ENCODE data around the gene RPTOR.
"Not testable (repeated sequence)": the region's sequence is repeated elsewhere in the genome, so short reads cannot be mapped to it uniquely, and the experiment has no call there.

The RPTOR gene

DNA sequence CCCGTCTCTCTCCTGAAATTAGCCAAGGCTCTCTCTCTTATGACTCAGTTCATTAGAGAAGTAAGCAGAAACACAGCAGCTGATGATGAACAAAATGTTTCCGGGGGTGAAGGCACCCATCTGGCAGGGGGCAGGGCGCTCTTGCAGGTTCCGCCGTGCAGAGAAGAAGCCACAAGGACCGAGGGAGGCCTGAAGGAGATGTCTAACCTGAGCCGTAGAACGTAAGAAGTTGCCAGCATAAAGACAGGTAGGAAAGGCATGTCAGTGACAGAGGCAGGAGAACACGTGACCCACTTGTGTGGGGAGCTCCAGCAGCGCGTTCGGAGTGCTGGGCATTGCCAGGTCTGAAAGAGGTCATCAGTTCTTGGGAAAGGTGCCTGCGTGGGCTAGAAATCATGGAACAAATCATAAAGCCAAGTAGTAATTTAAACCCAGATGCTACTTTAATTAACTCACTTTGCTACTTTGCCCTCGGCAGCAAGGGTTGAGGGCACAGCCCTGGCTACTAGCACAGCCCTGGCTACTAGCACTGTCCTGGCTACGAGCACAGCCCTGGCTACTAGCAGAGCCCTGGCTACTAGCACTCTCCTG is 198.6 kb downstream of the RPTOR start:
- H3K9me3 ChIP-seq (ENCODE audit: low read length), result no peaks in the 10 kb centered on the region
- no peak overlapping the region; the same call in 1 of the 2 replicates for H3K4me2 ChIP-seq (ENCODE audit: low read length)
- peaks cover 89% of the 10 kb centered on the region for H3K36me3 ChIP-seq (ENCODE audit: insufficient read depth, low read length)
- peak overlapping the region; percentile 67 for H3K27ac ChIP-seq (ENCODE audit: low read depth, low read length, poor library complexity, severe bottlenecking)
- H3F3A ChIP-seq (ENCODE audit: insufficient read depth, low read length), result no peaks in the 10 kb centered on the region
- H3K4me1 ChIP-seq (ENCODE audit: insufficient read depth, low read length, severe bottlenecking), result peaks cover 23% of the 10 kb centered on the region
- peaks cover 20% of the 10 kb centered on the region; the same call in 1 of the 2 replicates for H3K79me2 ChIP-seq (ENCODE audit: insufficient read depth, low read length)
- TF ChIP-seq EZH2 (IDR thresholded peaks at IDR 0.05; ENCODE audit: borderline replicate concordance, low read length), result no peak
- TF ChIP-seq, protein P1, sequence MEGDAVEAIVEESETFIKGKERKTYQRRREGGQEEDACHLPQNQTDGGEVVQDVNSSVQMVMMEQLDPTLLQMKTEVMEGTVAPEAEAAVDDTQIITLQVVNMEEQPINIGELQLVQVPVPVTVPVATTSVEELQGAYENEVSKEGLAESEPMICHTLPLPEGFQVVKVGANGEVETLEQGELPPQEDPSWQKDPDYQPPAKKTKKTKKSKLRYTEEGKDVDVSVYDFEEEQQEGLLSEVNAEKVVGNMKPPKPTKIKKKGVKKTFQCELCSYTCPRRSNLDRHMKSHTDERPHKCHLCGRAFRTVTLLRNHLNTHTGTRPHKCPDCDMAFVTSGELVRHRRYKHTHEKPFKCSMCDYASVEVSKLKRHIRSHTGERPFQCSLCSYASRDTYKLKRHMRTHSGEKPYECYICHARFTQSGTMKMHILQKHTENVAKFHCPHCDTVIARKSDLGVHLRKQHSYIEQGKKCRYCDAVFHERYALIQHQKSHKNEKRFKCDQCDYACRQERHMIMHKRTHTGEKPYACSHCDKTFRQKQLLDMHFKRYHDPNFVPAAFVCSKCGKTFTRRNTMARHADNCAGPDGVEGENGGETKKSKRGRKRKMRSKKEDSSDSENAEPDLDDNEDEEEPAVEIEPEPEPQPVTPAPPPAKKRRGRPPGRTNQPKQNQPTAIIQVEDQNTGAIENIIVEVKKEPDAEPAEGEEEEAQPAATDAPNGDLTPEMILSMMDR (IDR thresholded peaks at IDR 0.05; ENCODE audit: low read length), result no peak
- H3K4me3 ChIP-seq (ENCODE audit: low read depth, low read length, poor library complexity, severe bottlenecking), result no peak overlapping the region
- no peak overlapping the region for H2AFZ ChIP-seq (ENCODE audit: low read length)
- H3K27me3 ChIP-seq (ENCODE audit: insufficient read depth, low read length), result no peaks in the 10 kb centered on the region
- H3K9me2 ChIP-seq (ENCODE audit: low read depth, low read length), result no peaks in the 10 kb centered on the region
- no peak overlapping the region for H3K9ac ChIP-seq (ENCODE audit: low read length)
- no peaks in the 10 kb centered on the region for H4K20me1 ChIP-seq (ENCODE audit: insufficient read depth, low read length)

DNA sequence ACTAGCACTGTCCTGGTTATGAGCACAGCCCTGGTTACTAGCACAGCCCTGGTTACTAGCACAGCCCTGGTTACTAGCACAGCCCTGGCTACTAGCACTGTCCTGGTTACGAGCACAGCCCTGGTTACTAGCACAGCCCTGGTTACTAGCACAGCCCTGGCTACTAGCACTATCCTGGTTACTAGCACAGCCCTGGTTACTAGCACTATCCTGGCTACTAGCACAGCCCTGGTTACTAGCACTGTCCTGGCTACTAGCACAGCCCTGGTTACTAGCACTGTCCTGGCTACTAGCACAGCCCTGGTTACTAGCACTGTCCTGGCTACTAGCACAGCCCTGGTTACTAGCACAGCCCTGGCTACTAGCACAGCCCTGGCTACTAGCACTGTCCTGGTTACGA is 199.3 kb downstream of the RPTOR start:
- H2AFZ ChIP-seq (ENCODE audit: low read length); H3K27me3 ChIP-seq (ENCODE audit: insufficient read depth, low read length); H3F3A ChIP-seq (ENCODE audit: insufficient read depth, low read length); H3K4me3 ChIP-seq (ENCODE audit: low read depth, low read length, poor library complexity, severe bottlenecking); H3K9me3 ChIP-seq (ENCODE audit: low read length); H3K9ac ChIP-seq (ENCODE audit: low read length); H3K9me2 ChIP-seq (ENCODE audit: low read depth, low read length); H4K20me1 ChIP-seq (ENCODE audit: insufficient read depth, low read length); H3K4me2 ChIP-seq (ENCODE audit: low read length): not testable (repeated sequence)
- H3K79me2 ChIP-seq (ENCODE audit: insufficient read depth, low read length), result peaks cover 20% of the 10 kb centered on the region; the same call in 1 of the 2 replicates
- H3K4me1 ChIP-seq (ENCODE audit: insufficient read depth, low read length, severe bottlenecking), result peaks cover 16% of the 10 kb centered on the region
- peaks cover 82% of the 10 kb centered on the region for H3K36me3 ChIP-seq (ENCODE audit: insufficient read depth, low read length)
- peak overlapping the region; percentile 35 for H3K27ac ChIP-seq (ENCODE audit: low read depth, low read length, poor library complexity, severe bottlenecking)

DNA sequence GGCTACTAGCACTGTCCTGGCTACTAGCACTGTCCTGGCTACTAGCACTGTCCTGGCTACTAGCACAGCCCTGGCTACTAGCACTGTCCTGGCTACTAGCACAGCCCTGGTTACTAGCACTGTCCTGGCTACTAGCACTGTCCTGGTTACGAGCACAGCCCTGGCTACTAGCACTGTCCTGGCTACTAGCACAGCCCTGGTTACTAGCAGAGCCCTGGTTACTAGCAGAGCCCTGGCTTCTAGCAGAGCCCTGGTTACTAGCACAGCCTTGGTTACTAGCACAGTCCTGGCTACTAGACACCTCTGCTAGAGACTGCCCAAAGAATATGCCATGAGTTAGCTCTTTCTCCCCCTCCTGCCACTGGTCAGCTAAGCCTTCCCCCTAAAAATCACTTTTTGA is 200.1 kb downstream of the RPTOR start:
- H3K79me2 ChIP-seq (ENCODE audit: insufficient read depth, low read length), result peaks cover 16% of the 10 kb centered on the region; the same call in 1 of the 2 replicates
- not testable (repeated sequence) for H3K27me3 ChIP-seq (ENCODE audit: insufficient read depth, low read length); H4K20me1 ChIP-seq (ENCODE audit: insufficient read depth, low read length); H3K4me3 ChIP-seq (ENCODE audit: low read depth, low read length, poor library complexity, severe bottlenecking); H3K9me2 ChIP-seq (ENCODE audit: low read depth, low read length); H3K27ac ChIP-seq (ENCODE audit: low read depth, low read length, poor library complexity, severe bottlenecking); H3K4me2 ChIP-seq (ENCODE audit: low read length); H3F3A ChIP-seq (ENCODE audit: insufficient read depth, low read length); H3K9ac ChIP-seq (ENCODE audit: low read length); H3K9me3 ChIP-seq (ENCODE audit: low read length); H2AFZ ChIP-seq (ENCODE audit: low read length)
- peaks cover 12% of the 10 kb centered on the region for H3K4me1 ChIP-seq (ENCODE audit: insufficient read depth, low read length, severe bottlenecking)
- peaks cover 79% of the 10 kb centered on the region for H3K36me3 ChIP-seq (ENCODE audit: insufficient read depth, low read length)

DNA sequence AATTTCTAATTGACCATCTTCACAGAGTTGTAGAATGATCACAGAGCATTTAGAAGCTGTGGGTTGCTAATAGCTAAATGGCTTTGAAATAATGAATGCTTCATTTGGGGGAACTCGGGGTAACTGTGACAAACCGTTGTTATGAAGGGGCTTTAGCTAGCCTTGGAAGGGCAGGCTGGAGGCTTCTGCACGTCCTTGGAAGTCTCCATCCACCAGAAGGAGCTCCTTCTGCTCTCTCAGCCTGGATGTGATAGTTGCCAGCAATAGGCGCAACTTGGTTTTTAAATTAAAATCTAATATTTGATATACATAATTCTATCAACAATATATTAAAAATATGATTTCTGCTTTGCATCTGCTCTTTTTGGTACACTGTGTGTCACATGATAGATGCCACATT is 200.5 kb downstream of the RPTOR start:
- no peak overlapping the region for H3K9ac ChIP-seq (ENCODE audit: low read length)
- H3K4me2 ChIP-seq (ENCODE audit: low read length), result no peak overlapping the region
- H3K27ac ChIP-seq (ENCODE audit: low read depth, low read length, poor library complexity, severe bottlenecking), result no peak overlapping the region
- peaks cover 12% of the 10 kb centered on the region; the same call in 1 of the 2 replicates for H3K79me2 ChIP-seq (ENCODE audit: insufficient read depth, low read length)
- no peaks in the 10 kb centered on the region for H3K9me3 ChIP-seq (ENCODE audit: low read length)
- H3K4me1 ChIP-seq (ENCODE audit: insufficient read depth, low read length, severe bottlenecking), result peaks cover 17% of the 10 kb centered on the region
- H3K27me3 ChIP-seq (ENCODE audit: insufficient read depth, low read length), result no peaks in the 10 kb centered on the region
- H3K4me3 ChIP-seq (ENCODE audit: low read depth, low read length, poor library complexity, severe bottlenecking), result no peak overlapping the region
- H3F3A ChIP-seq (ENCODE audit: insufficient read depth, low read length), result no peaks in the 10 kb centered on the region
- H2AFZ ChIP-seq (ENCODE audit: low read length), result no peak overlapping the region
- H3K36me3 ChIP-seq (ENCODE audit: insufficient read depth, low read length), result peaks cover 79% of the 10 kb centered on the region
- TF ChIP-seq, protein P1 (IDR thresholded peaks at IDR 0.05; ENCODE audit: low read length), result no peak
- no peak for TF ChIP-seq EZH2 (IDR thresholded peaks at IDR 0.05; ENCODE audit: borderline replicate concordance, low read length)
- no peaks in the 10 kb centered on the region for H3K9me2 ChIP-seq (ENCODE audit: low read depth, low read length)
- no peaks in the 10 kb centered on the region for H4K20me1 ChIP-seq (ENCODE audit: insufficient read depth, low read length)

All from OCI-LY1 (cell line).